MG63 (cell line): ENCODE measurements around the gene GRIA4. TPM values are rescaled to one million over a fixed set of nuclear protein-coding genes. Genes with fewer than 3 reads are reported as not detected.

Source experiments
- DNase-seq: peaks from one replicate; pipeline ENCODE4 v3.0.0-alpha.2; 2020
- H3K27me3 ChIP-seq: fragments of 250-450 bp; sonication (Bioruptor Pico); 2 replicates; pipeline ENCODE4 v1.5.1; 2020; ENCODE audit warnings: mild to moderate bottlenecking, moderate library complexity
- H3K36me3 ChIP-seq: fragments of 250-450 bp; sonication (Bioruptor Pico); 2 replicates; pipeline ENCODE4 v1.5.1; 2020; ENCODE audit warnings: mild to moderate bottlenecking, moderate library complexity
- H3K4me3 ChIP-seq: fragments of 250-450 bp; sonication (Bioruptor Pico); 2 replicates; pipeline ENCODE4 v1.5.1; 2020; ENCODE audit warnings: mild to moderate bottlenecking, moderate library complexity
- H3K9me3 ChIP-seq: fragments of 250-450 bp; sonication (Bioruptor Pico); 2 replicates; pipeline ENCODE4 v1.5.1; 2020; ENCODE audit warnings: mild to moderate bottlenecking, moderate library complexity
- total RNA-seq: library from RNA; depleted of rRNA; stranded (reverse); fragments of >200 nt; shearing (Covaris generic); gene quantifications from 2 replicates; pipeline ENCODE4 v1.2.3, GENCODE V29; 2014; ENCODE audit warnings: low replicate concordance

The GRIA4 gene
- total RNA-seq, 1 experiment from 2014 or later, result not detected

- Histone ChIP-seq H3K4me3 (no peak overlapping the region), H3K9me3 (no peaks in the 10 kb centered on the region), H3K36me3 (peaks cover 18% of the 10 kb centered on the region), H3K27me3 (no peaks in the 10 kb centered on the region)
- no peak for DNase-seq
Observed at GRCh38 chr11:106014035-106014434, 404.2 kb downstream of the GRIA4 start.

GRCh38 chr11:106014620-106015019 is 404.7 kb downstream of the GRIA4 start:
- Histone ChIP-seq H3K27me3 (no peaks in the 10 kb centered on the region), H3K36me3 (peaks cover 13% of the 10 kb centered on the region), H3K4me3 (no peak overlapping the region), H3K9me3 (no peaks in the 10 kb centered on the region)
- no peak for DNase-seq

GRCh38 chr11:106015066-106015465 is 405.2 kb downstream of the GRIA4 start:
- no peaks in the 10 kb centered on the region for H3K9me3 ChIP-seq
- DNase-seq, result no peak
- no peak overlapping the region for H3K4me3 ChIP-seq
- H3K27me3 ChIP-seq, result no peaks in the 10 kb centered on the region
- H3K36me3 ChIP-seq, result peaks cover 11% of the 10 kb centered on the region

- H3K27me3 ChIP-seq, result no peaks in the 10 kb centered on the region
- DNase-seq, result no peak
- H3K9me3 ChIP-seq, result no peaks in the 10 kb centered on the region
- peaks cover 10% of the 10 kb centered on the region for H3K36me3 ChIP-seq
- no peak overlapping the region for H3K4me3 ChIP-seq
Observed at GRCh38 chr11:106017093-106017492, 407.2 kb downstream of the GRIA4 start.

- no peak for DNase-seq
- peaks cover 10% of the 10 kb centered on the region for H3K36me3 ChIP-seq
- peak overlapping the region; percentile 95 for H3K4me3 ChIP-seq
- no peaks in the 10 kb centered on the region for H3K9me3 ChIP-seq
- no peaks in the 10 kb centered on the region for H3K27me3 ChIP-seq
Observed at GRCh38 chr11:106021181-106021966, 411.5 kb downstream of the GRIA4 start.

- no peaks in the 10 kb centered on the region; the same call in 1 of the 2 replicates for H3K9me3 ChIP-seq
- DNase-seq, result peak; percentile 99
- peak within 1 kb of the TSS; percentile 95 for H3K4me3 ChIP-seq
- no peaks in the 10 kb centered on the region for H3K27me3 ChIP-seq
- H3K36me3 ChIP-seq, result peaks cover 10% of the 10 kb centered on the region
Observed at GRCh38 chr11:106021967-106022794, 412.3 kb downstream of the GRIA4 start, which contains the start of gene MSANTD4. MSANTD4 (minus strand) TSS chr11:106022240; CDS start chr11:106010917, 11,323 bp downstream.

- Histone ChIP-seq H3K27me3 (no peaks in the 10 kb centered on the region), H3K36me3 (peaks cover 10% of the 10 kb centered on the region), H3K4me3 (peak overlapping the region; percentile 95), H3K9me3 (no peaks in the 10 kb centered on the region; the same call in 1 of the 2 replicates)
- no peak for DNase-seq
Observed at GRCh38 chr11:106022795-106023275, 413.0 kb downstream of the GRIA4 start.

GRCh38 chr11:106030609-106031008 is 420.7 kb downstream of the GRIA4 start:
- Histone ChIP-seq H3K36me3 (no peaks in the 10 kb centered on the region), H3K27me3 (no peaks in the 10 kb centered on the region), H3K4me3 (no peak overlapping the region), H3K9me3 (no peaks in the 10 kb centered on the region; the same call in 1 of the 2 replicates)
- DNase-seq, result no peak

GRCh38 chr11:106031202-106031810 is 421.4 kb downstream of the GRIA4 start:
- Histone ChIP-seq H3K4me3 (no peak overlapping the region), H3K27me3 (no peaks in the 10 kb centered on the region), H3K9me3 (no peaks in the 10 kb centered on the region; the same call in 1 of the 2 replicates), H3K36me3 (no peaks in the 10 kb centered on the region)
- no peak for DNase-seq
